AG10803 (cell line): ENCODE data around the gene NUPR2.
"Not testable (repeated sequence)": the region's sequence is repeated elsewhere in the genome, so short reads cannot be mapped to it uniquely, and the experiment has no call there.

Experiments
- DNase-seq: peaks from one replicate; pipeline ENCODE4 v3.0.0; 2010; ENCODE audit warnings: low read depth
- H3K4me3 ChIP-seq: 2 replicates; pipeline ENCODE4 v1.5.1; 2011; ENCODE audit warnings: mild to moderate bottlenecking, low read length, control low read depth
- TF ChIP-seq, protein P1 (sequence below): conservative IDR thresholded peaks from 2 replicates; pipeline ENCODE4 v1.5.1; 2011; ENCODE audit warnings: mild to moderate bottlenecking, low read length, control low read depth, inconsistent platforms

Gene NUPR2

DNA sequence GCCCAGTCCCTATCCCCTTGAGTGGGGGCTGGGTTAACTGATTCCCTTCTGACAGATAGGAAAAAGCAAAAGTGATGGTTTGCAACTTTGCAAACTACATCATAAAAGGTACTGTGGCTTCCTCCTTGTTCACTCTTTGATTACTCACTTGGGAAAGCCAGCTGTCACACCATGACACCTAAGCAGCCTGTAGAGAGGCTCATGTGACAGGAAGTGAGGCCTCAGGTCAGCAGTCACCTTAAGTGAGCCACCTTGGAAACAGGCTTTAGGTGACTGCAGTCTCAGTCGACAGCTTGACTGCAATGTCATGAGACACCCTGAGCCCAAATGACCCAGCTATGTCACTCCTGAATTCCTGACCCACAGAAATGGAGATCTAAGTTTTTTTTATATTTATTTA lies 5.6 kb downstream of the NUPR2 start:
- TF ChIP-seq, protein P1, sequence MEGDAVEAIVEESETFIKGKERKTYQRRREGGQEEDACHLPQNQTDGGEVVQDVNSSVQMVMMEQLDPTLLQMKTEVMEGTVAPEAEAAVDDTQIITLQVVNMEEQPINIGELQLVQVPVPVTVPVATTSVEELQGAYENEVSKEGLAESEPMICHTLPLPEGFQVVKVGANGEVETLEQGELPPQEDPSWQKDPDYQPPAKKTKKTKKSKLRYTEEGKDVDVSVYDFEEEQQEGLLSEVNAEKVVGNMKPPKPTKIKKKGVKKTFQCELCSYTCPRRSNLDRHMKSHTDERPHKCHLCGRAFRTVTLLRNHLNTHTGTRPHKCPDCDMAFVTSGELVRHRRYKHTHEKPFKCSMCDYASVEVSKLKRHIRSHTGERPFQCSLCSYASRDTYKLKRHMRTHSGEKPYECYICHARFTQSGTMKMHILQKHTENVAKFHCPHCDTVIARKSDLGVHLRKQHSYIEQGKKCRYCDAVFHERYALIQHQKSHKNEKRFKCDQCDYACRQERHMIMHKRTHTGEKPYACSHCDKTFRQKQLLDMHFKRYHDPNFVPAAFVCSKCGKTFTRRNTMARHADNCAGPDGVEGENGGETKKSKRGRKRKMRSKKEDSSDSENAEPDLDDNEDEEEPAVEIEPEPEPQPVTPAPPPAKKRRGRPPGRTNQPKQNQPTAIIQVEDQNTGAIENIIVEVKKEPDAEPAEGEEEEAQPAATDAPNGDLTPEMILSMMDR = no peak
- no peak for DNase-seq

GRCh38 chr7:56107954-56108258 lies 8.3 kb downstream of the NUPR2 start:
- no peak for DNase-seq
- no peak overlapping the region for H3K4me3 ChIP-seq
- TF ChIP-seq, protein P1 = no peak

More for the DNA sequence above, 5.6 kb downstream of the NUPR2 start:
- no peak overlapping the region for H3K4me3 ChIP-seq

- DNase-seq = peak; percentile 99
- TF ChIP-seq, protein P1 = no peak
- peak within 1 kb of the TSS; percentile 95 for H3K4me3 ChIP-seq
These were observed 9.8 kb downstream of the NUPR2 start, which contains the start of gene CHCHD2 for GRCh38 chr7:56106108-56107073. Gene CHCHD2, minus strand, starts transcription at chr7:56106476. Its CDS starts 63 bp downstream, at chr7:56106413.

GRCh38 chr7:56105508-56105907 lies 10.7 kb downstream of the NUPR2 start:
- H3K4me3 ChIP-seq = peak overlapping the region; percentile 95
- TF ChIP-seq, protein P1 = no peak
- peak; percentile 71 for DNase-seq

DNA sequence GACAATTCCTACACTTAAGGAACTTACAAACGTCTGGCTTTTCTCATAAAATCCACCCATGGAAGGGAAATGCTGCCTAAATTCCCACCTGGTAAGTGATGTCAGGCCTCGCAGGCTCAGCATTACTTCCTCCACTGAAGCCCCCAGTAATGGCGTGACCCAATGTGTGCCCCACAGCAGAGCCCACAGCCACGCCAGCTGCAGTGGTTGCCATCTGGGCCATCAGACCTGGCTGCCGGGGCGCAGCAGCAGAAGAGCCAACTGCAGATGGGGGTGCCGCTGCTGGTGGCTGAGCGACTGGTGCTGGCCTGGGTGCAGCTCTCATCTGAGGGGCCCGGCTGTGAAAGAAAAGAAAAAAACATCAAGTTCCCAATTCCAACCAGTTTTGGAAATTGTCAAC lies 12.1 kb downstream of the NUPR2 start:
- H3K4me3 ChIP-seq, DNase-seq: not testable (repeated sequence)

- TF ChIP-seq, protein P1 = no peak
- H3K4me3 ChIP-seq = no peak overlapping the region
- DNase-seq = no peak
These were observed 16.6 kb downstream of the NUPR2 start for GRCh38 chr7:56099653-56100052.

DNA sequence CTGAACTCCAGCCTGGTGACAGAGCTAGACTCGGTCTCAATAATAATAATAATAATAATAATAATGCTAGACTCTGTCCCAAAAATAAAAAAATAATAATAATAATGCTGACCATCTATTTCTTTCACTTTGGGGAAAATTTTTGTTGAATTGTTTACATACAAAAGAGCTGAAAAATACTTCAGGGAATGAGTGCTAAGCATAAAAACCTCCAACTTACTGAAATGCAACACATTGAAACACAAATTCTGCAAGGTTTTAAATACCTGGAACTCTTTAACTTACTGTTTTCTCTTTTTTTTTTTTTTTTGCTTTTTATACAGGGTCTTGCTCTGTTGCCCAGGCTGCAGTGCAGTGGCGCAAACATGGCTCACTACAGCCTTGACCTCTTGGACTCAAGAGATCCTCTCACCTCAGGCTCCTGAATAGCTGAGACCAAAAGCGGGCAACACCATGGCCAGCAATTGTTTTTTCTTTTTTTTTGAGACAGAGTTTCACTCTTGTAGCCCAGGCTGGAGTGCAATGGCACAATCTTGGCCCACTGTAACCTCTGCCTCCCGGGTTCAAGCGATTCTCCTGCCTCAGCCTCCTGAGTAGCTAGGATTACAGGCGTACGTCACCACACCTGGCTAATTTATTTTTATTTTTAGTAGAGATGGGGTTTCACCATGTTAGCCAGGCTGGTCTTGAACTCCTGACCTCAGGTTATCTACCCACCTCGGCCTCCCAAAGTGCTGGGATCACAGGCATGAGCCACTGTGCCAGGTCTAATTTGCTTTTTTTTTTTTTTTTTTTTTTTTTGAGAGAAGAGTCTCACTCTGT lies 17.8 kb downstream of the NUPR2 start:
- not testable (repeated sequence) for H3K4me3 ChIP-seq, DNase-seq

DNA sequence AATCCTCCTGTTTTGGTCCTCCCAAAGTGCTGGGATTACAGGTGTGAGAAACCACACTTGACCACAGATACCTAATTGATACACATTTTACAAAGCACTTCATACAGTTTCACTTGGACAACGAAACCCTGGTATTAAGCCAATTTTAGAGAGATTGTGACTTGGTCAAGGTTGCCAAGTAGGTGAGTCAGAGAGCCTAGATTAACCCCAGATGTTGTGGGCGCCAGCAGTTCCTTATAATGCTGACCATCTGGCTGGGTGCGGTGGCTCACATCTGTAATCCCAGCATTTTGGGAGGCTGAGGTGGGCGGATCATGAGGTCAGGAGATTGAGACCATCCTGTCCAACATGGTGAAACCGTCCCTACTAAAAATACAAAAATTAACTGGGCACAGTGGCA lies 18.5 kb downstream of the NUPR2 start:
- TF ChIP-seq, protein P1 = no peak
- DNase-seq = peak; percentile 96
- no peak overlapping the region for H3K4me3 ChIP-seq
